Measurements from ENCODE around the gene CCDC50. TPM values are rescaled to one million over a fixed set of nuclear protein-coding genes. Genes with fewer than 3 reads are reported as not detected.
A peak's percentile ranks its signal among the peaks of the same experiment; 100 is the strongest.

The CCDC50 gene
- total RNA-seq, 4 donors from 2014 or later: 68.1 to 201 (median 106) TPM

- H3K9me3 ChIP-seq: no peaks in the 10 kb centered on the region
- TF ChIP-seq CTCF (IDR thresholded peaks at IDR 0.05): no peak
- no peak for TF ChIP-seq POLR2A (IDR thresholded peaks at IDR 0.05)
- no peaks in the 10 kb centered on the region for H3K4me1 ChIP-seq
- DNase-seq: no peak
- H3K27ac ChIP-seq: peak overlapping the region in 2 of 4 donors; percentile 61 to 68
- H3K27me3 ChIP-seq: no peaks in the 10 kb centered on the region
- no peak overlapping the region for H3K4me3 ChIP-seq
- H3K36me3 ChIP-seq: no peaks in the 10 kb centered on the region
Measured at GRCh38 chr3:191290311-191291025, 38.7 kb upstream of the CCDC50 start.

- Histone ChIP-seq H3K4me3 (no peak overlapping the region), H3K27ac (peak overlapping the region in 1 of 4 donors; percentile 36), H3K27me3 (no peaks in the 10 kb centered on the region), H3K36me3 (no peaks in the 10 kb centered on the region), H3K4me1 (peaks cover 0 to 9% (median 0%) of the 10 kb centered on the region in 4 donors), H3K9me3 (no peaks in the 10 kb centered on the region)
- TF ChIP-seq POLR2A (IDR thresholded peaks at IDR 0.05) (no peak), CTCF (IDR thresholded peaks at IDR 0.05) (no peak)
- no peak for DNase-seq
Measured at GRCh38 chr3:191292243-191293015, 36.8 kb upstream of the CCDC50 start.

GRCh38 chr3:191294291-191294690, 34.9 kb upstream of the CCDC50 start:
- DNase-seq: no peak
- Histone ChIP-seq H3K4me1 (peaks cover 0 to 9% (median 3%) of the 10 kb centered on the region in 4 donors), H3K9me3 (no peaks in the 10 kb centered on the region), H3K27me3 (no peaks in the 10 kb centered on the region), H3K36me3 (no peaks in the 10 kb centered on the region), H3K27ac (peak overlapping the region in 1 of 4 donors; percentile 63), H3K4me3 (no peak overlapping the region)
- TF ChIP-seq POLR2A (IDR thresholded peaks at IDR 0.05): no peak
- no peak for TF ChIP-seq CTCF (IDR thresholded peaks at IDR 0.05)

GRCh38 chr3:191296041-191296541, 33.1 kb upstream of the CCDC50 start:
- peak in 2 of 3 donors; percentile 49 to 72 for DNase-seq
- no peaks in the 10 kb centered on the region for H3K27me3 ChIP-seq

GRCh38 chr3:191298846-191299245, 30.3 kb upstream of the CCDC50 start:
- peaks cover 0 to 15% (median 4%) of the 10 kb centered on the region in 4 donors for H3K4me1 ChIP-seq
- H3K27ac ChIP-seq: peak overlapping the region in 1 of 4 donors; percentile 69
- no peak overlapping the region for H3K4me3 ChIP-seq
- DNase-seq: no peak
- no peaks in the 10 kb centered on the region for H3K36me3 ChIP-seq
- TF ChIP-seq POLR2A (IDR thresholded peaks at IDR 0.05) (no peak), CTCF (IDR thresholded peaks at IDR 0.05) (no peak)
- no peaks in the 10 kb centered on the region for H3K9me3 ChIP-seq
- H3K27me3 ChIP-seq: no peaks in the 10 kb centered on the region

More at GRCh38 chr3:191296041-191296541, 33.1 kb upstream of the CCDC50 start:
- H3K4me3 ChIP-seq: no peak overlapping the region
- H3K27ac ChIP-seq: peak overlapping the region in 2 of 4 donors; percentile 42 to 63
- TF ChIP-seq CTCF (IDR thresholded peaks at IDR 0.05) (no peak), POLR2A (IDR thresholded peaks at IDR 0.05) (no peak)
- no peaks in the 10 kb centered on the region for H3K36me3 ChIP-seq
- no peaks in the 10 kb centered on the region for H3K9me3 ChIP-seq
- peaks cover 0 to 15% (median 4%) of the 10 kb centered on the region in 4 donors for H3K4me1 ChIP-seq
